Hepatocyte (in vitro differentiated cells): ENCODE data around the gene HSDL1.

Source experiments
- CTCF ChIP-seq: fragments of 200-600 bp; sonication (generic); IDR thresholded peaks from 2 replicates; pipeline ENCODE4 v1.5.1; 2016; ENCODE audit warnings: antibody characterized with exemption, mild to moderate bottlenecking; ENCODE audit not compliant: poor library complexity
- EZH2 ChIP-seq: fragments of 200-600 bp; sonication (generic); IDR thresholded peaks from 2 replicates; pipeline ENCODE4 v1.6.1; 2016; ENCODE audit warnings: antibody characterized with exemption, mild to moderate bottlenecking, borderline replicate concordance
- EZH2phosphoT487 ChIP-seq: fragments of 200-600 bp; sonication (generic); IDR thresholded peaks from one replicate; pipeline ENCODE4 v1.6.1; 2018; ENCODE audit warnings: antibody characterized with exemption, mild to moderate bottlenecking, low read depth, moderate library complexity; ENCODE audit not compliant: unreplicated experiment, severe bottlenecking

DNA sequence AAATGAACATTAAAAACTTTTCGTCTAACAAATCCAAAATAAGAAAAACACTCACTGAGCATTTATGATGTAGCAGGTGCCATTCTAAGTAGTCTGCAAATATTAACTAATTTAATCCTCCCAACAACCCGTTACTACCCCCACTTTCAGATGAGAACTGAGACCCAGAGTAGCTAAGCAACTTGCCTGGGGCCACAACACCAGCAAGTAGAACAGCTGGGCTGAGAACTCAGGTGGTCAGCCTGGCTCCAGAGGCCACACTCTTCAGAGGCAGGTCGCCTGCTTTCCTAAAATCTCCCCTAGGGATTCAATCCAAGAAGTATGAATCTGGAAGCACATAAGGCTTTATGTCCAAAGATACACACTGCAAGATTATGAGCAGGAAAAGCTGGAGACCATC lies 34.5 kb downstream of the HSDL1 start:
- TF ChIP-seq CTCF = no peak
- no peak for TF ChIP-seq EZH2
- TF ChIP-seq EZH2phosphoT487 = no peak
